SK-N-MC (cell line): ENCODE measurements around the gene ZNF862.

Source experiments
- DNase-seq: peaks from one replicate; pipeline ENCODE4 v3.0.0-alpha.2; 2011; ENCODE audit warnings: low read depth, low spot score
- H3K27ac ChIP-seq: fragments of 200-600 bp; sonication (generic); 2 replicates; pipeline ENCODE4 v1.5.1; 2016; ENCODE audit warnings: mixed run types
- H3K36me3 ChIP-seq: fragments of 200-600 bp; sonication (generic); 2 replicates; pipeline ENCODE4 v1.6.1; 2017; ENCODE audit warnings: antibody characterized with exemption, low read length, mixed read lengths; ENCODE audit not compliant: insufficient read depth
- H3K4me3 ChIP-seq: fragments of 200-600 bp; sonication (generic); 2 replicates; pipeline ENCODE4 v1.5.1; 2016
- H3K9ac ChIP-seq: fragments of 200-600 bp; sonication (generic); 2 replicates; pipeline ENCODE4 v1.8.0; 2017; ENCODE audit warnings: mixed run types, mixed read lengths; ENCODE audit not compliant: insufficient read length
- H3K9me3 ChIP-seq: fragments of 200-600 bp; sonication (generic); 2 replicates; pipeline ENCODE4 v1.6.1; 2017; ENCODE audit warnings: low read depth, mild to moderate bottlenecking, antibody characterized with exemption, low read length, moderate library complexity, mixed read lengths
- EZH2 ChIP-seq: fragments of 200-600 bp; sonication (generic); IDR thresholded peaks from one replicate; pipeline ENCODE4 v1.6.1; 2017; ENCODE audit warnings: antibody characterized with exemption
- FOXP2 ChIP-seq: optimal IDR thresholded peaks from 2 replicates; pipeline ENCODE3; 2011; ENCODE audit warnings: mild to moderate bottlenecking, moderate library complexity; ENCODE audit not compliant: insufficient read depth; ENCODE audit errors: extremely low read length, control extremely low read depth
- POLR2AphosphoS5 ChIP-seq: IDR thresholded peaks from 2 replicates; pipeline ENCODE4 v1.6.1; 2012; ENCODE audit warnings: mild to moderate bottlenecking, low read depth, low read length, borderline replicate concordance

The ZNF862 gene

GRCh38 chr7:149804106-149804505 lies 34.1 kb upstream of the ZNF862 start:
- Histone ChIP-seq H3K27ac (no peak overlapping the region), H3K9ac (no peak overlapping the region), H3K36me3 (no peaks in the 10 kb centered on the region), H3K9me3 (no peaks in the 10 kb centered on the region), H3K4me3 (no peak overlapping the region)
- TF ChIP-seq POLR2AphosphoS5 (no peak), EZH2 (no peak), FOXP2 (no peak)
- DNase-seq, result no peak

- TF ChIP-seq FOXP2, result no peak
- TF ChIP-seq POLR2AphosphoS5, result no peak
- no peak for TF ChIP-seq EZH2
- no peak overlapping the region for H3K4me3 ChIP-seq
- DNase-seq, result no peak
- H3K27ac ChIP-seq, result no peak overlapping the region
- no peaks in the 10 kb centered on the region for H3K9me3 ChIP-seq
- no peak overlapping the region for H3K9ac ChIP-seq
- H3K36me3 ChIP-seq, result no peaks in the 10 kb centered on the region
These were observed 31.4 kb upstream of the ZNF862 start for GRCh38 chr7:149806726-149807125.

GRCh38 chr7:149808311-149808710 lies 29.9 kb upstream of the ZNF862 start:
- no peaks in the 10 kb centered on the region for H3K9me3 ChIP-seq
- no peak overlapping the region for H3K9ac ChIP-seq
- no peak for DNase-seq
- TF ChIP-seq FOXP2, result no peak
- TF ChIP-seq EZH2, result no peak
- TF ChIP-seq POLR2AphosphoS5, result no peak
- H3K4me3 ChIP-seq, result no peak overlapping the region
- no peak overlapping the region for H3K27ac ChIP-seq
- H3K36me3 ChIP-seq, result no peaks in the 10 kb centered on the region

GRCh38 chr7:149809215-149809614 lies 29.0 kb upstream of the ZNF862 start:
- Histone ChIP-seq H3K9me3 (no peaks in the 10 kb centered on the region), H3K27ac (no peak overlapping the region), H3K9ac (no peak overlapping the region), H3K36me3 (no peaks in the 10 kb centered on the region), H3K4me3 (no peak overlapping the region)
- no peak for DNase-seq
- TF ChIP-seq EZH2 (no peak), FOXP2 (no peak), POLR2AphosphoS5 (no peak)

- Histone ChIP-seq H3K9me3 (no peaks in the 10 kb centered on the region), H3K4me3 (no peak overlapping the region), H3K36me3 (no peaks in the 10 kb centered on the region), H3K27ac (no peak overlapping the region), H3K9ac (no peak overlapping the region)
- no peak for TF ChIP-seq FOXP2
- DNase-seq, result no peak
These were observed 27.0 kb upstream of the ZNF862 start for GRCh38 chr7:149811221-149811620.

- TF ChIP-seq FOXP2 (no peak), EZH2 (no peak), POLR2AphosphoS5 (no peak)
- Histone ChIP-seq H3K36me3 (no peaks in the 10 kb centered on the region), H3K27ac (no peak overlapping the region), H3K9me3 (no peaks in the 10 kb centered on the region), H3K4me3 (no peak overlapping the region), H3K9ac (no peak overlapping the region)
- no peak for DNase-seq
These were observed 26.2 kb upstream of the ZNF862 start for GRCh38 chr7:149811831-149812490.

- H3K4me3 ChIP-seq, result no peak overlapping the region
- H3K27ac ChIP-seq, result no peak overlapping the region
- H3K9ac ChIP-seq, result no peak overlapping the region
- no peaks in the 10 kb centered on the region for H3K36me3 ChIP-seq
- no peak for DNase-seq
- TF ChIP-seq EZH2 (no peak), FOXP2 (no peak), POLR2AphosphoS5 (no peak)
- H3K9me3 ChIP-seq, result no peaks in the 10 kb centered on the region
These were observed 24.7 kb upstream of the ZNF862 start for GRCh38 chr7:149813254-149814035.

GRCh38 chr7:149814494-149814893 lies 23.7 kb upstream of the ZNF862 start:
- DNase-seq, result no peak
- Histone ChIP-seq H3K27ac (no peak overlapping the region), H3K36me3 (no peaks in the 10 kb centered on the region), H3K9ac (no peak overlapping the region), H3K4me3 (no peak overlapping the region), H3K9me3 (no peaks in the 10 kb centered on the region)
- no peak for TF ChIP-seq EZH2
- TF ChIP-seq FOXP2, result no peak
- TF ChIP-seq POLR2AphosphoS5, result no peak
